CD8-positive, alpha-beta memory T cell (primary cell): Measurements from ENCODE around the gene PNLIPRP1. TPM values are rescaled to one million over a fixed set of nuclear protein-coding genes. Genes with fewer than 3 reads are reported as not detected.

Source experiments
- CTCF ChIA-PET: fragments of 350-600 bp; sonication (Branson Sonifier 250); formaldehyde crosslinking; loops from one replicate; lab custom pipeline; 2021; ENCODE audit warnings: antibody characterized with exemption; lab: Charles Lee
- POLR2A ChIA-PET: fragments of 350-600 bp; sonication (Branson Sonifier 250); formaldehyde crosslinking; loops from one replicate; lab custom pipeline; 2021; ENCODE audit warnings: antibody characterized with exemption; lab: Charles Lee
- DNase-seq, 5 donors: peaks; one replicate each; pipeline versions ENCODE4 v3.0.0 to v3.0.0-alpha.2; 2020 to 2022; ENCODE audit warnings: mixed read lengths in 1 of 5
- H3K27ac ChIP-seq: one replicate; pipeline ENCODE4 v1.7.0; 2013; ENCODE audit warnings: low read depth, mild to moderate bottlenecking, low read length, moderate library complexity
- H3K27me3 ChIP-seq: 2 replicates; pipeline ENCODE4 v1.7.0; 2013; ENCODE audit warnings: low read length, mild to moderate bottlenecking; ENCODE audit not compliant: insufficient read depth, poor library complexity, severe bottlenecking
- H3K36me3 ChIP-seq: 2 replicates; pipeline ENCODE4 v1.7.0; 2013; ENCODE audit warnings: mild to moderate bottlenecking, low read length, moderate library complexity; ENCODE audit not compliant: insufficient read depth
- H3K4me1 ChIP-seq: 2 replicates; pipeline ENCODE4 v1.7.0; 2013; ENCODE audit warnings: mild to moderate bottlenecking, low read length, moderate library complexity; ENCODE audit not compliant: insufficient read depth
- H3K4me3 ChIP-seq: 2 replicates; pipeline ENCODE4 v1.7.0; 2013; ENCODE audit warnings: mild to moderate bottlenecking, low read length
- H3K9me3 ChIP-seq: 2 replicates; pipeline ENCODE4 v1.7.0; 2013; ENCODE audit warnings: mild to moderate bottlenecking, low read length
- H3K27ac Mint-ChIP-seq, 8 donors: one replicate each; pipeline ENCODE4 v1.8.0; 2020 to 2021; ENCODE audit warnings: mixed read lengths in 8 of 8, mild to moderate bottlenecking in 6 of 8, inconsistent platforms in 3 of 8, moderate library complexity in 3 of 8
- H3K27me3 Mint-ChIP-seq, 2 donors: one replicate each; pipeline ENCODE4 v1.8.0; 2020 to 2021; ENCODE audit warnings: mixed read lengths in 2 of 2, mild to moderate bottlenecking in 1 of 2, moderate library complexity in 1 of 2
- H3K36me3 Mint-ChIP-seq, 3 donors: one replicate each; pipeline ENCODE4 v1.8.0; 2020 to 2021; ENCODE audit warnings: mixed read lengths in 3 of 3, inconsistent platforms in 1 of 3, mild to moderate bottlenecking in 1 of 3
- H3K4me1 Mint-ChIP-seq, 3 donors: one replicate each; pipeline ENCODE4 v1.8.0; 2020 to 2021; ENCODE audit warnings: mixed read lengths in 3 of 3, inconsistent platforms in 1 of 3, mild to moderate bottlenecking in 1 of 3
- H3K4me3 Mint-ChIP-seq, 7 donors: one replicate each; pipeline ENCODE4 v1.8.0; 2020 to 2021; ENCODE audit warnings: mixed read lengths in 7 of 7, mild to moderate bottlenecking in 6 of 7, moderate library complexity in 4 of 7, inconsistent platforms in 2 of 7
- H3K9me3 Mint-ChIP-seq, 5 donors: one replicate each; pipeline ENCODE4 v1.8.0; 2020 to 2022; ENCODE audit warnings: mixed read lengths in 5 of 5, mild to moderate bottlenecking in 3 of 5, moderate library complexity in 2 of 5, inconsistent platforms in 1 of 5
- polyA plus RNA-seq: library from polyadenylated mRNA; unstranded; fragments of 300-500 nt; fragmentation: Illumina TruSeq; gene quantifications from one replicate; pipeline ENCODE4 v1.2.3, GENCODE V29; 2021
- total RNA-seq, 2 experiments: library from RNA; stranded (reverse); gene quantifications; one replicate each; pipeline ENCODE4 v1.2.3, GENCODE V29; 2021

The PNLIPRP1 gene
- total and polyA plus RNA-seq, 3 experiments from 2014 or later, result not detected

DNA sequence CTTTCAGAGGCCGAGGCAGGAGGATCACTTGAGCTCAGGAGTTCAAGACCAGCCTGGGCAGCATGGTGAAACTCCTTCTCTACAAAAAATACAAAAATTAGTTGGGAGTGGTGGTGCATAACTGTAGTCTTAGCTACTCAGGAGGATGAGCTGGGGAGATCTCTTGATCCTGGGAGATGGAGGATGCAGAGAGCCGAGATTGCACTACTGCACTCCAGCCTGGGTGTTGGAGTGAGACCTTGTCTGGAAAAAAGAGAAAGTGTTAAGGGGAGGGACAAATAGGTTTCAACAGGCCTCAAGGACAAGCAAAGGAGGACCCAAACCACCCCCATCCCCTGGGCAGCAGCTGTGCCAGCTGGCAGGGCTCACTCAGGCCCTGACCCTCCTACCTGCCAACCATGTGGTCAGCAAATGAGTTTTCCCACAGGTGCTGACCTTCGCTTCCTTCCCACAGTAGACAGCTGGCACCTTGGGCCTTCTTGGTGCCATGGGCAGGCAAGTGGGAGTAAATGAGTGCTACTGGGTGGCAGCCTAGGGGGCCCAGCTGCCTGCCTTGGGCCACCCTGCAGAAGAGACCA lies 24.5 kb downstream of the PNLIPRP1 start:
- Histone ChIP-seq H3K9me3 (no peaks in the 10 kb centered on the region), H3K27ac (no peak overlapping the region), H3K4me3 (no peak overlapping the region), H3K27me3 (no peaks in the 10 kb centered on the region), H3K36me3 (no peaks in the 10 kb centered on the region), H3K4me1 (no peaks in the 10 kb centered on the region)
- no peak for DNase-seq
- H3K4me1 Mint-ChIP-seq, result no peaks in the 10 kb centered on the region
- H3K36me3 Mint-ChIP-seq, result no peaks in the 10 kb centered on the region
- no peak overlapping the region for H3K27ac Mint-ChIP-seq
- ChIA-PET CTCF (no interaction called here), POLR2A (no interaction called here)
- peaks cover 0 to 4% of the 10 kb centered on the region in 2 donors for H3K27me3 Mint-ChIP-seq
- peaks cover 0 to 3% (median 0%) of the 10 kb centered on the region in 5 donors for H3K9me3 Mint-ChIP-seq
- no peak overlapping the region for H3K4me3 Mint-ChIP-seq

DNA sequence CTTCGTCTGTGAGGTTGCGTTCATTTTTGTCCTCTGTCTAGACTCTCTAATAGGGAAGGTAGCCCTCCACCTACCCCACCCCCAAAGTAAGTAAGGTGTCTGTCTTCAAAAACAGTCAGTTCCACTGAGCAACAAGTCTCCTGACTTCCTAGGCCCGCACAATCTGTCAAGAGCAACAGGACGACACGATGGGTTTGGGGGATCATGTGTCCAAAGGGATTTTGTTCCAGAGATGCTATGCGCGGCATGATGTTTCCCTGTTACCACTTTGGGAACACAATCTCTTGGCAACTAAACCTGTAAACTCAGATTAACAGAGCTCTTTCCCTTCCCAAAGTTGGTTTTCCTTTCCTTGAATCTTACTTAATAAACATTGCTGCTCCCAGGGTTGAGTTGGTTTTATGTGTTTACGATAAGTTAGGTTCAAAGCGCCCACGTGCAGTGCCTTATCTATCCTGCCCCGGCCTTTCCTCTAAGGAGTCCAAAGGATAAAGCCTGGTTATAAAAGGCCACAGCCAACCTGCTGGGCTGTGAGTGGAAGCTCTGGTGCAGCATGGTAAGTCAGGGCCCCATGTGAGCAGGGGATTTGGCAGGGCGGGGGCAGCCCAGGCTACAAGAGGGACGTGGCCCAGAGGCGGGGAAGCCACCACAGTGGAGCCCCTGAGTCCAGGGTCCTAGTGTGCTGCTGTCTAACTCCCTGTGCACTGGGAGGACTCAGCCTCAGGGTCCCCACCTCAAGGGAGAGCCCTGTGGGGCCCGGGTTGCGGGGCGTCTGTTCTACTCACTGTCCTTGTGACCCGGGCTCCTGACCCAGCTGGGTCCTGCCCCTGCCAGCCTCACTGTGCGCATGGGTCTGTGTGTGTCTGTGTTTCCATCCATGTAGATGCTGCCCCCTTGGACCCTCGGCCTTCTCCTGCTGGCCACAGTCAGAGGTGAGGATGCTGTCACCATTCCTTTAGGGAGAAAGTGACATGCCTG lies 30.0 kb downstream of the PNLIPRP1 start, which contains the start of gene PNLIPRP2:
Gene PNLIPRP2 (plus strand): TSS at position 531 of the 978 bp plus-strand sequence.
- no peaks in the 10 kb centered on the region for H3K27me3 ChIP-seq
- no peaks in the 10 kb centered on the region for H3K9me3 ChIP-seq
- no peak within 1 kb of the TSS for H3K4me3 Mint-ChIP-seq
- H3K36me3 Mint-ChIP-seq, result no peaks in the 10 kb centered on the region
- DNase-seq, result no peak
- POLR2A ChIA-PET, result no interaction called here
- peaks cover 0 to 6% (median 0%) of the 10 kb centered on the region in 5 donors for H3K9me3 Mint-ChIP-seq
- CTCF ChIA-PET, result no interaction called here
- H3K4me1 Mint-ChIP-seq, result no peaks in the 10 kb centered on the region
- no peaks in the 10 kb centered on the region for H3K4me1 ChIP-seq
- no peaks in the 10 kb centered on the region for H3K36me3 ChIP-seq
- peaks cover 4 to 5% of the 10 kb centered on the region in 2 donors for H3K27me3 Mint-ChIP-seq
- no peak within 1 kb of the TSS for H3K4me3 ChIP-seq
- H3K27ac ChIP-seq, result no peak within 1 kb of the TSS
- no peak within 1 kb of the TSS for H3K27ac Mint-ChIP-seq

DNA sequence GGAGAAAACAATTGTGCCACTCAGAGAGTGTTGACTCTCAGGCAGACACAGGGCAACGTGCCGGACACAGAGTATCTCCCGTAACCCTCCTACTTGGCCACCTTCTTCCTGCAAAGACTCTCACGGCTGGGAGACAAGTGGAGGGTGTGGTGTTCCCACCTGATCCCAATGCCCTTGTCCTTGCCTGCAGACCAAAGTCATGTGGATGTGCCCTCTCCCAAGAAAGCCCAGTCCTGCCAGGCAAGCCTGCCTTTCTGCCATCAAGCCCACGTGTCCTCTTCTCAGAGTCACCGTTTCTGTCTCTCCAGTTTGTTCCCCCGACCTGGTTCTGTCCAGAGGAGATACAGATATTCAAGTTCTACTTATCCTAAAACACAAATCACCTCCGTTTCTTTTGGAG lies 30.7 kb downstream of the PNLIPRP1 start:
- Histone ChIP-seq H3K27me3 (no peaks in the 10 kb centered on the region), H3K4me1 (no peaks in the 10 kb centered on the region), H3K36me3 (no peaks in the 10 kb centered on the region), H3K27ac (no peak overlapping the region), H3K9me3 (no peaks in the 10 kb centered on the region), H3K4me3 (no peak overlapping the region)
- Mint-ChIP-seq H3K4me1 (no peaks in the 10 kb centered on the region), H3K4me3 (no peak overlapping the region), H3K27me3 (peaks cover 4 to 12% of the 10 kb centered on the region in 2 donors), H3K27ac (no peak overlapping the region), H3K36me3 (no peaks in the 10 kb centered on the region), H3K9me3 (peaks cover 0 to 4% (median 0%) of the 10 kb centered on the region in 5 donors)
- ChIA-PET POLR2A (no interaction called here), CTCF (no interaction called here)
- DNase-seq, result no peak

DNA sequence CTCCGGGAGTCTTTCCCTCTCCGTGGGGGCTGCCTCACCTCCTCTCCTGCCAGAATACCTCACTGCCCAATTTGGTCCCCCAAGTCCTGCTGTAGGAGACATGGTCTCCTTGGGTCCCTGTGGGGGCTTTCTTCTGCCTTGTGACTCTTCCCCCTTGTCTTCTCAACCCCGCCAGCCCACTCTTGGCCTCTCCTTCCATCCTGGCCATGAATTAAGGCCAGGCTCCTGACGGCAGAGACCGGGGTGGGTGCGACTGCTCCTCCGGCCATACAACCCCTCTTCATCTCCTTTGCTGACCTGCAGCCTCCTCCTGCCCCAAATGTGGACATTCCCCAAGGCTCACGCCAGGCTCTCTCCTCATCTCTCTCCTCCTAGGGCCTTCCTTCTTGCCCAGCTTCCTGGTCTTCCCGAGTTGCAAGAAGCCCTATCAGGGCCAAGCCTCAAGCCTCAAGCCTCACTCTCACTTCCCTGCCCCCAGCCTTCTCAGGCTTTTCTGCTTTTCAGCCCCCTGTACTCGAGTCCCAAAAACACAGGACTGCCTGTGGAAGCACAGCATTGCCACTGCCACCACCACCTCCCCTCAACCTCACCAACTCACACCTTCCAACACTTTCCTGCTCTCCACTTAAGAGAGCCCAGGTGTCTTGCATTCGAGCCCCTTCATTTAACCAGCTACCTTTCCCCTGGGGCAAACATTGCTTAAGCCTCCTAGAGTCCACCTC lies 31.3 kb downstream of the PNLIPRP1 start:
- H3K9me3 ChIP-seq, result no peaks in the 10 kb centered on the region
- H3K36me3 ChIP-seq, result no peaks in the 10 kb centered on the region
- peaks cover 0 to 4% (median 0%) of the 10 kb centered on the region in 5 donors for H3K9me3 Mint-ChIP-seq
- CTCF ChIA-PET, result no interaction called here
- no peaks in the 10 kb centered on the region for H3K4me1 Mint-ChIP-seq
- no peak overlapping the region for H3K4me3 ChIP-seq
- no peaks in the 10 kb centered on the region for H3K4me1 ChIP-seq
- no peak for DNase-seq
- no peak overlapping the region for H3K4me3 Mint-ChIP-seq
- peaks cover 4 to 16% of the 10 kb centered on the region in 2 donors for H3K27me3 Mint-ChIP-seq
- POLR2A ChIA-PET, result no interaction called here
- no peaks in the 10 kb centered on the region for H3K27me3 ChIP-seq
- H3K27ac ChIP-seq, result no peak overlapping the region
- H3K27ac Mint-ChIP-seq, result no peak overlapping the region
- no peaks in the 10 kb centered on the region for H3K36me3 Mint-ChIP-seq

DNA sequence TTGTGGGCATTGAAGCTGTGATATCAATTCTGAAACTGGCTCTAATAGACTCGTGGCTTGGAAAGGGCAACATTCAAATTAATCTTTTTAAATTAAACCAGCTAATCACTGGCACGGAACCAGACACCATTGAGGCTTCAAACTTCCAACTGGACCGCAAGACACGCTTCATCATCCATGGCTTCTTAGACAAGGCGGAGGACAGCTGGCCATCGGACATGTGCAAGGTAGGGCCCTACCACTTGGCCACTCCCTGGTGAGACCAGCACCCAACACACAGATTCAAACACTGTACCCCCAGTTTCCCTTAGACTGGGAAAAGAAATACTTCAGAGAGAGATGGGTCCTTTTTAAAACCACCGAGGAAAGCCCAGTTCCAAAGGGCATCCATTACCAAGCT lies 35.1 kb downstream of the PNLIPRP1 start:
- Mint-ChIP-seq H3K36me3 (no peaks in the 10 kb centered on the region), H3K4me1 (no peaks in the 10 kb centered on the region), H3K27me3 (peaks cover 4 to 16% of the 10 kb centered on the region in 2 donors), H3K4me3 (no peak overlapping the region), H3K27ac (no peak overlapping the region), H3K9me3 (peaks cover 0 to 2% (median 0%) of the 10 kb centered on the region in 5 donors)
- Histone ChIP-seq H3K4me3 (no peak overlapping the region), H3K4me1 (no peaks in the 10 kb centered on the region), H3K27ac (no peak overlapping the region), H3K36me3 (no peaks in the 10 kb centered on the region), H3K9me3 (no peaks in the 10 kb centered on the region), H3K27me3 (no peaks in the 10 kb centered on the region)
- DNase-seq, result no peak
- ChIA-PET POLR2A (no interaction called here), CTCF (no interaction called here)

DNA sequence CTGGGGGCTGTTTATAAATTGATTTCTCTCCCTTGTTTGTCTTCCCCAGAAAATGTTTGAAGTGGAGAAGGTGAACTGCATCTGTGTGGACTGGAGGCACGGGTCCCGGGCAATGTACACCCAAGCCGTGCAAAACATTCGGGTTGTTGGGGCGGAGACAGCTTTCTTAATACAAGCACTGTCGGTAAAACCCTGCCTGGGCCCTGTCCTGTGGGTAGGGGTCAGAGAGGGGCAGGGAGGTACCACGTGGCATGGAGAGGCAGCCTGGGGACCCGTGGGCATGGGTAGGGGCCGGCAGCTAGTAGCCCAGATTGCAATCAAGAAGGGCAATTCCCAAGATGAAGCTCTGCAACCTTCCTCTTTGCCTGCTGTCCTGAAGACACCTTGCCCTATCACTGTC lies 36.1 kb downstream of the PNLIPRP1 start:
- H3K9me3 ChIP-seq, result no peaks in the 10 kb centered on the region
- DNase-seq, result no peak
- Mint-ChIP-seq H3K9me3 (peaks cover 0 to 2% (median 0%) of the 10 kb centered on the region in 5 donors), H3K27me3 (peaks cover 3 to 16% of the 10 kb centered on the region in 2 donors), H3K36me3 (no peaks in the 10 kb centered on the region), H3K27ac (no peak overlapping the region), H3K4me1 (no peaks in the 10 kb centered on the region), H3K4me3 (no peak overlapping the region)
- H3K4me1 ChIP-seq, result no peaks in the 10 kb centered on the region
- H3K4me3 ChIP-seq, result no peak overlapping the region
- H3K36me3 ChIP-seq, result no peaks in the 10 kb centered on the region
- no peaks in the 10 kb centered on the region for H3K27me3 ChIP-seq
- CTCF ChIA-PET, result no interaction called here
- POLR2A ChIA-PET, result no interaction called here
- H3K27ac ChIP-seq, result no peak overlapping the region

DNA sequence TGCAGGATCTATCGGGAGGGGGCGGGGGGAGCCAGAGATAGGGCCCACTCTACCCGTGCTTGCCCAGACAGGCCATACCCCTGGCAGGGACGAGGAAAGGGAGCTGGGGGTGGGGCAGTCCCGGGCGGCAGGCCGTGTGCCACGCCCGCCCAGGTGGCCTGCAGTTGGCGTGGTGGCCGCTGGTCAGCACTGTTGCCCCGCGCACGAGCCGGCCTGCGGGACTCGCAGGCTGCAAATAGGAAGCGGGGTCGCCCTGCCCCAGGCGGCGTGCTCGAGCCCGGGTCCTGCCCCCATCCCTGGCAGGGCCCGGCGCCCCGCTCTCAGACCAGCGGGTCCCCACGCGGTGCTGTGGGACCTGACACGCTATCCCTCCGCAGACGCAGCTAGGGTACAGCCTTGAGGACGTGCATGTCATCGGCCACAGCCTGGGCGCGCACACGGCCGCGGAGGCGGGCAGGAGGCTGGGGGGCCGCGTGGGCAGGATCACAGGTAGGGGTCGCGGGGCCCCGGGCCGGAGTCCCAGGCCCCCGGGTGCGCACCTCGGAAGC lies 36.7 kb downstream of the PNLIPRP1 start:
- ChIA-PET CTCF (no interaction called here), POLR2A (no interaction called here)
- Histone ChIP-seq H3K27ac (no peak overlapping the region), H3K4me3 (no peak overlapping the region), H3K36me3 (no peaks in the 10 kb centered on the region), H3K9me3 (no peaks in the 10 kb centered on the region), H3K27me3 (no peaks in the 10 kb centered on the region), H3K4me1 (no peaks in the 10 kb centered on the region)
- no peak for DNase-seq
- Mint-ChIP-seq H3K36me3 (no peaks in the 10 kb centered on the region), H3K27me3 (peaks cover 1 to 14% of the 10 kb centered on the region in 2 donors), H3K9me3 (peaks cover 0 to under 1% (median 0%) of the 10 kb centered on the region in 5 donors), H3K4me3 (no peak overlapping the region), H3K4me1 (no peaks in the 10 kb centered on the region), H3K27ac (no peak overlapping the region)
